ENCODE data around the gene TSPO.

The TSPO gene

GRCh38 chr22:43205261-43205691, 53.9 kb downstream of the TSPO start:
- DNase-seq = no peak

- no peak for DNase-seq
These were observed 54.6 kb downstream of the TSPO start for GRCh38 chr22:43205748-43206508.

GRCh38 chr22:43206509-43207161, 55.3 kb downstream of the TSPO start:
- DNase-seq = no peak

GRCh38 chr22:43207386-43207785, 56.0 kb downstream of the TSPO start:
- no peak for DNase-seq

GRCh38 chr22:43207849-43208702, 56.7 kb downstream of the TSPO start:
- DNase-seq = no peak

GRCh38 chr22:43208703-43209522, 57.6 kb downstream of the TSPO start:
- DNase-seq = no peak

GRCh38 chr22:43209523-43209890, 58.1 kb downstream of the TSPO start:
- no peak for DNase-seq

- no peak for DNase-seq
These were observed 58.6 kb downstream of the TSPO start for GRCh38 chr22:43209971-43210370.

- DNase-seq = no peak
These were observed 59.5 kb downstream of the TSPO start for GRCh38 chr22:43210631-43211515.

- DNase-seq = no peak
These were observed 60.6 kb downstream of the TSPO start for GRCh38 chr22:43211941-43212433.

GRCh38 chr22:43212434-43212952, 61.1 kb downstream of the TSPO start:
- DNase-seq = no peak
